ENCODE results near the gene RASGRP1.

GRCh38 chr15:38525489-38525888 is 39.1 kb downstream of the RASGRP1 start:
- TF ChIP-seq, protein P1, sequence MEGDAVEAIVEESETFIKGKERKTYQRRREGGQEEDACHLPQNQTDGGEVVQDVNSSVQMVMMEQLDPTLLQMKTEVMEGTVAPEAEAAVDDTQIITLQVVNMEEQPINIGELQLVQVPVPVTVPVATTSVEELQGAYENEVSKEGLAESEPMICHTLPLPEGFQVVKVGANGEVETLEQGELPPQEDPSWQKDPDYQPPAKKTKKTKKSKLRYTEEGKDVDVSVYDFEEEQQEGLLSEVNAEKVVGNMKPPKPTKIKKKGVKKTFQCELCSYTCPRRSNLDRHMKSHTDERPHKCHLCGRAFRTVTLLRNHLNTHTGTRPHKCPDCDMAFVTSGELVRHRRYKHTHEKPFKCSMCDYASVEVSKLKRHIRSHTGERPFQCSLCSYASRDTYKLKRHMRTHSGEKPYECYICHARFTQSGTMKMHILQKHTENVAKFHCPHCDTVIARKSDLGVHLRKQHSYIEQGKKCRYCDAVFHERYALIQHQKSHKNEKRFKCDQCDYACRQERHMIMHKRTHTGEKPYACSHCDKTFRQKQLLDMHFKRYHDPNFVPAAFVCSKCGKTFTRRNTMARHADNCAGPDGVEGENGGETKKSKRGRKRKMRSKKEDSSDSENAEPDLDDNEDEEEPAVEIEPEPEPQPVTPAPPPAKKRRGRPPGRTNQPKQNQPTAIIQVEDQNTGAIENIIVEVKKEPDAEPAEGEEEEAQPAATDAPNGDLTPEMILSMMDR (optimal IDR thresholded peaks at IDR 0.05 in 1 of 3, IDR thresholded peaks at IDR 0.05 in 1 of 3, conservative IDR thresholded peaks at IDR 0.05 in 1 of 3; ENCODE audit: extremely low read depth in 1 of 3, insufficient read depth in 2 of 3, low read length in 3 of 3): no peak
- TF ChIP-seq EZH2 (IDR thresholded peaks at IDR 0.05; ENCODE audit: low read length): no peak

All from keratinocyte (primary cell).